Measurements from ENCODE around the gene TCEANC2. TPM values are rescaled to one million over a fixed set of nuclear protein-coding genes. Genes with fewer than 3 reads are reported as not detected.

The TCEANC2 gene
- total RNA-seq, 4 donors from 2014 or later, result 4.3 to 5.8 (median 4.4) TPM

DNA sequence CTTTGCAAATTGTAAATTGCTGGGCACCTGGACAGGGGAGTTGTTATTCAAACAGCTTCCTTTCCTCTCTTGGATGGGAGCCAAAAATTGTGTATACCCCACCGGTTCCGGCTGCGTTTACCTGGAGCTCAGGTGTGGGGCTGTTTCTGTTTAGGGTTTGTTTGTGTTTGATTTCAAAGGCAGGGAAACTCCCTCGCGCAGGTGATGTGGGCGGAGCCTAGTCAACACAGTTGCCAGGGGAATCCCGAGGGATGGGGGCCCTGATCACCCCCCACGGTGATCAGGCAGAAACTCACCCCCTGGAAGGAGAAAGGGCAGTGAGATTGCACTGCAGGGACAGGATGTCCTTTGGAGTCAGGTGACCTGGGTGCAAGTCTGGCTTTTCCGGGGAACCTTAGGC is 71.1 kb downstream of the TCEANC2 start:
- Histone ChIP-seq H3K27me3 (no peaks in the 10 kb centered on the region), H3K4me1 (peaks cover 0 to 18% of the 10 kb centered on the region in 2 donors), H3K4me3 (replicated peaks in 1 of 3) (no peak overlapping the region), H3K27ac (no peak overlapping the region), H3K36me3 (no peaks in the 10 kb centered on the region), H3K9me3 (no peaks in the 10 kb centered on the region)
- WGBS, 2 donors, result 20 to 35% methylated on average over 9 of the region's 9 CpGs
- TF ChIP-seq, protein P1, sequence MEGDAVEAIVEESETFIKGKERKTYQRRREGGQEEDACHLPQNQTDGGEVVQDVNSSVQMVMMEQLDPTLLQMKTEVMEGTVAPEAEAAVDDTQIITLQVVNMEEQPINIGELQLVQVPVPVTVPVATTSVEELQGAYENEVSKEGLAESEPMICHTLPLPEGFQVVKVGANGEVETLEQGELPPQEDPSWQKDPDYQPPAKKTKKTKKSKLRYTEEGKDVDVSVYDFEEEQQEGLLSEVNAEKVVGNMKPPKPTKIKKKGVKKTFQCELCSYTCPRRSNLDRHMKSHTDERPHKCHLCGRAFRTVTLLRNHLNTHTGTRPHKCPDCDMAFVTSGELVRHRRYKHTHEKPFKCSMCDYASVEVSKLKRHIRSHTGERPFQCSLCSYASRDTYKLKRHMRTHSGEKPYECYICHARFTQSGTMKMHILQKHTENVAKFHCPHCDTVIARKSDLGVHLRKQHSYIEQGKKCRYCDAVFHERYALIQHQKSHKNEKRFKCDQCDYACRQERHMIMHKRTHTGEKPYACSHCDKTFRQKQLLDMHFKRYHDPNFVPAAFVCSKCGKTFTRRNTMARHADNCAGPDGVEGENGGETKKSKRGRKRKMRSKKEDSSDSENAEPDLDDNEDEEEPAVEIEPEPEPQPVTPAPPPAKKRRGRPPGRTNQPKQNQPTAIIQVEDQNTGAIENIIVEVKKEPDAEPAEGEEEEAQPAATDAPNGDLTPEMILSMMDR (IDR thresholded peaks at IDR 0.05), result no peak
- no peak for TF ChIP-seq POLR2A (IDR thresholded peaks at IDR 0.05)
- intact Hi-C loops (cut with DNase I), result loop anchor here (5.0 kb wide), 1 partner anchor 283 kb away; the partner anchor contains the start of gene SSBP3
- peak; percentile 46 to 55 for DNase-seq

DNA sequence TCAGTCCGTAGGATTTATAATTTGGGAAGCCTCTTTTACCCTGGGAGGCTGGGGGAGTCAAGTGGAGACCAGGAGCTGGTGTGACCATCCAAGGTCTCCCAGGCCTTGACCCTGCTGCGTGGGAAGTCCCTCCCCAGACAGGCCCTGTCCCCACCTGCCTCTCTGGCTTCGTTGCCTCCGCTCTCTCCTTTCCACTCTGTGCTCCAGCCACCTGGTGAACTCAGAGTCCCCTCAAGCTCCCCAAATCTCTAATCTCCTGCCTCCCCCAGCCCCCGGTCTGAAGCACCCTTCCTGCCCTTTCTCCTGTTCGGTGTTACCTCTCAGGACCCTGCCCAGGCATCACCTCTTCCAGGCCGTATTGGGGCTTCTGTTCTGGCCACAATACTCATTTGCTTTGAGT is 71.5 kb downstream of the TCEANC2 start:
- Histone ChIP-seq H3K4me3 (replicated peaks in 1 of 3) (no peak overlapping the region), H3K9me3 (no peaks in the 10 kb centered on the region), H3K27ac (no peak overlapping the region), H3K27me3 (no peaks in the 10 kb centered on the region), H3K36me3 (no peaks in the 10 kb centered on the region), H3K4me1 (peaks cover 0 to 18% of the 10 kb centered on the region in 2 donors)
- no peak for DNase-seq
- TF ChIP-seq, protein P1 (IDR thresholded peaks at IDR 0.05), result no peak
- no peak for TF ChIP-seq POLR2A (IDR thresholded peaks at IDR 0.05)
- intact Hi-C loops (cut with DNase I), result loop anchor here (5.0 kb wide), 1 partner anchor 282 kb away; the partner anchor contains the start of gene SSBP3
- WGBS, 2 donors, result 94 to 96% methylated on average over 7 of the region's 7 CpGs

DNA sequence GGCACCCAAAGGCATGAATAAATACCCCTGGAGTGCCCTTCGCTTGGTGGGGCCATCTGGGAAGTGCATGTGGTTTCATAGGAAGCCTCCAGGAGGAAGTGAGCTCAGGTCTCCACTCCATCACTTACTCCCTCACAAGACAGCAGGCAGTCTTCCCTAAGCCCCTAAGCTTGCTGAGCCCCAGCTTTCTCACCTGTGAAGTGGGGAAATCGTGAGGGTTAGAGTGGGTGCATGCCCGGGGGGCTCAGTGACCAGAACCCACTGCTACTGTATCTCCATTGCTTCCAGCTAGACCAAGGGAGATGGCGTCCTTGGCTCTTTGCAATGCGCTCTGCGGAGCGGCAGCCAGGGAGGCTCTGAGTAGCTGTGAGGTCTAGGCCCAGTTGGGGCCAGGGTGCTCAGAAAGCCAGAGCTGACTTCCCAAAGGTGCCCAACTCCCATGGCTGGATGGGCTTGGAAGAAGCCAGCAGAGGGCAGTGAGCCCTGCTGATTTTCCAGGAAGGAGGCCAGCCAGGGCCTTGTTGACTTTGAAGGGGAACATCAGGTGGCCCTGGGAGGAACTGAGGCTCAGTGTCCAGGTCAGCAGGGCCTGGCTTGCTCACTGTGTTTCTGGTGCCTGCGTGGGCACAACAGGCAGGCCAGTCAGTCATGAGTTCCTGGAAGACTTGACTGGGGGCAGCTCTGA is 72.1 kb downstream of the TCEANC2 start:
- Histone ChIP-seq H3K36me3 (no peaks in the 10 kb centered on the region), H3K4me1 (peaks cover 0 to 18% of the 10 kb centered on the region in 2 donors), H3K4me3 (replicated peaks in 1 of 3) (no peak overlapping the region), H3K27me3 (no peaks in the 10 kb centered on the region), H3K9me3 (no peaks in the 10 kb centered on the region), H3K27ac (peak overlapping the region in 2 of 3 donors; percentile 55 to 56)
- TF ChIP-seq POLR2A (IDR thresholded peaks at IDR 0.05), result no peak
- TF ChIP-seq, protein P1 (IDR thresholded peaks at IDR 0.05), result peak in 4 of 6 experiments; percentile 34 to 56 (median 50)
- WGBS, 2 donors, result 70 to 87% methylated on average over 4 of the region's 8 CpGs
- intact Hi-C loops (cut with DNase I), result no loop called here
- DNase-seq, result peak; percentile 77 to 83

DNA sequence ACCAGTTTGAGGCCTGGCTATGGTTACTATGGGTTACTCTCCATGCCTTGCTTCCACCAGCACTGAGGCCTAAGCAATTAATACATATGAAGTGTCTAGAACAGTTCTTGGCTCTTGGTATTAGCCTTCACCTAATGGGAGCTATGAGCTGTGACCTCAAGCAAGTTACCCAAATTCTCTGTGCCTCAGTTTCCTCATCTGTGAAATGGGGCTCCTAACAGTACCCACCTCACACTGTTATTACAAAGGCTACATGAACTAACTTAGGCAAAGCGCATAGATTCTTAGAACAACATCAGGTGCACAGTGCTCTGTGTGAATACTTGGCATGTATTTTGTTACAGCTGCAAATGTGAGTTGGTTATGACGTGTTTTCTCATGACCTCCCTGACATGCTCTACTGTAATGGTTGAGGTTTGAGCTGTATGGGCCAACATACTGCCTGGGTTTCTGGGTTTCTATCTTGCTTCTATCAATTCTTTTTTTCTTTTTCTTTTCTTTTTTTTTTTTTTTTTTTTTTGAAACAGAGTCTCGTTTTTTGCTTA is 72.9 kb downstream of the TCEANC2 start:
- Histone ChIP-seq H3K9me3 (no peaks in the 10 kb centered on the region), H3K4me1 (peaks cover 0 to 14% of the 10 kb centered on the region in 2 donors), H3K27me3 (no peaks in the 10 kb centered on the region), H3K36me3 (no peaks in the 10 kb centered on the region), H3K4me3 (replicated peaks in 1 of 3) (no peak overlapping the region), H3K27ac (peak overlapping the region in 1 of 3 donors; percentile 56)
- TF ChIP-seq POLR2A (IDR thresholded peaks at IDR 0.05), result no peak
- TF ChIP-seq, protein P1 (IDR thresholded peaks at IDR 0.05), result no peak
- intact Hi-C loops (cut with DNase I), result no loop called here
- DNase-seq, result no peak
- WGBS, 2 donors, result 87 to 99% methylated on average over 3 of the region's 3 CpGs

Data from thyroid gland (tissue), 4 donors.